ENCODE results near the gene GAR1. TPM values are rescaled to one million over a fixed set of nuclear protein-coding genes. Genes with fewer than 3 reads are reported as not detected.

The GAR1 gene
- total RNA-seq, 1 experiment from 2014 or later = 30.8 TPM

DNA sequence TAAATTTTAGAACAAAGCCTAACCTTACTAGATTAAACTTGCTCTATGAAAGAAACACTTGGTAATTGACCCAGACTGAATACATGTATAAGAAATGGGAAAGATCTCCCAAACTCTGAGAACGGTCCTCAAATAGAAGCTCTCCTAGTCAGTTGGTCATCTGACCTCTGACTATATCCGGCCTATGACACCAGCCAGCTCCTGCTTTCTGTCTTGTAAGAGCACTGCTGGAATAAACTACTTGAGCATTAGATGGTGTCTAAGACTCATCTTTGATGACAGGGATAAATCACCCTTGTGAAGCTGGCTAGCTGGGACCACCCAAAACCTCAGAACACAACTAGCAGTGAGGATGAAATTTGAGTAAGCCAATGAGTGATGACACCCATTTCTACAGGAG, 56.5 kb downstream of the GAR1 start:
- ChIA-PET POLR2A (no interaction called here), CTCF (no interaction called here)
- Histone ChIP-seq H3K27me3 (replicated peaks; ENCODE audit: control insufficient read depth, insufficient read depth, low read length) (no peaks in the 10 kb centered on the region), H3K4me1 (no peaks in the 10 kb centered on the region), H3K36me3 (ENCODE audit: control insufficient read depth, insufficient read depth, low read length) (no peaks in the 10 kb centered on the region), H3K9me3 (no peaks in the 10 kb centered on the region), H3K4me3 (ENCODE audit: low read depth, low read length) (no peak overlapping the region)
- Mint-ChIP-seq H3K36me3 (ENCODE audit: insufficient read depth, unreplicated experiment) (no peaks in the 10 kb centered on the region), H3K4me1 (ENCODE audit: low read depth, unreplicated experiment) (no peaks in the 10 kb centered on the region), H3K27me3 (ENCODE audit: insufficient read depth, unreplicated experiment) (no peaks in the 10 kb centered on the region), H3K9me3 (ENCODE audit: unreplicated experiment) (no peaks in the 10 kb centered on the region), H3K27ac (ENCODE audit: unreplicated experiment) (no peak overlapping the region), H3K4me3 (ENCODE audit: unreplicated experiment) (no peak overlapping the region)
- BruUV-seq (replicated peaks) = no TSS peak
- no peak for TF ChIP-seq CTCF (IDR thresholded peaks at IDR 0.05; ENCODE audit: insufficient read depth in 1 of 2, low read depth in 1 of 2, low read length in 1 of 2, severe bottlenecking in 1 of 2, unreplicated experiment in 1 of 2)
- intact Hi-C loops (cut with micrococcal nuclease; ENCODE audit: unreplicated experiment) = no loop called here
- no peak for DNase-seq

GRCh38 chr4:109872950-109873656, 57.5 kb downstream of the GAR1 start:
- no peak overlapping the region for H3K27ac Mint-ChIP-seq (ENCODE audit: unreplicated experiment)
- no peak for TF ChIP-seq CTCF (IDR thresholded peaks at IDR 0.05; ENCODE audit: insufficient read depth in 1 of 2, low read depth in 1 of 2, low read length in 1 of 2, severe bottlenecking in 1 of 2, unreplicated experiment in 1 of 2)
- intact Hi-C loops (cut with micrococcal nuclease; ENCODE audit: unreplicated experiment) = no loop called here
- no peaks in the 10 kb centered on the region for H3K36me3 Mint-ChIP-seq (ENCODE audit: insufficient read depth, unreplicated experiment)
- ChIA-PET CTCF (no interaction called here), POLR2A (no interaction called here)
- DNase-seq = no peak
- Histone ChIP-seq H3K4me3 (ENCODE audit: low read depth, low read length) (no peak overlapping the region), H3K27me3 (replicated peaks; ENCODE audit: control insufficient read depth, insufficient read depth, low read length) (no peaks in the 10 kb centered on the region), H3K4me1 (no peaks in the 10 kb centered on the region), H3K9me3 (no peaks in the 10 kb centered on the region), H3K36me3 (ENCODE audit: control insufficient read depth, insufficient read depth, low read length) (no peaks in the 10 kb centered on the region)
- no peak overlapping the region for H3K4me3 Mint-ChIP-seq (ENCODE audit: unreplicated experiment)
- no peaks in the 10 kb centered on the region for H3K4me1 Mint-ChIP-seq (ENCODE audit: low read depth, unreplicated experiment)
- no peaks in the 10 kb centered on the region for H3K9me3 Mint-ChIP-seq (ENCODE audit: unreplicated experiment)
- H3K27me3 Mint-ChIP-seq (ENCODE audit: insufficient read depth, unreplicated experiment) = peaks cover 3% of the 10 kb centered on the region
- no TSS peak for BruUV-seq (replicated peaks)

GRCh38 chr4:109873791-109874514, 58.4 kb downstream of the GAR1 start:
- no peak for DNase-seq
- no TSS peak for BruUV-seq (replicated peaks)
- Mint-ChIP-seq H3K4me3 (ENCODE audit: unreplicated experiment) (no peak overlapping the region), H3K36me3 (ENCODE audit: insufficient read depth, unreplicated experiment) (no peaks in the 10 kb centered on the region), H3K27ac (ENCODE audit: unreplicated experiment) (no peak overlapping the region), H3K27me3 (ENCODE audit: insufficient read depth, unreplicated experiment) (peaks cover 4% of the 10 kb centered on the region), H3K9me3 (ENCODE audit: unreplicated experiment) (no peaks in the 10 kb centered on the region), H3K4me1 (ENCODE audit: low read depth, unreplicated experiment) (no peaks in the 10 kb centered on the region)
- no peaks in the 10 kb centered on the region for H3K36me3 ChIP-seq (ENCODE audit: control insufficient read depth, insufficient read depth, low read length)
- CTCF ChIA-PET = no interaction called here
- no peaks in the 10 kb centered on the region for H3K9me3 ChIP-seq
- intact Hi-C loops (cut with micrococcal nuclease; ENCODE audit: unreplicated experiment) = no loop called here
- no peak overlapping the region for H3K4me3 ChIP-seq (ENCODE audit: low read depth, low read length)
- POLR2A ChIA-PET = no interaction called here
- no peaks in the 10 kb centered on the region for H3K4me1 ChIP-seq
- no peak for TF ChIP-seq CTCF (IDR thresholded peaks at IDR 0.05; ENCODE audit: insufficient read depth in 1 of 2, low read depth in 1 of 2, low read length in 1 of 2, severe bottlenecking in 1 of 2, unreplicated experiment in 1 of 2)
- H3K27me3 ChIP-seq (replicated peaks; ENCODE audit: control insufficient read depth, insufficient read depth, low read length) = no peaks in the 10 kb centered on the region

Other genes with a start within 250 kb of the GAR1 start
- gene CASP6, start 112.3 kb upstream of the GAR1 start, total RNA-seq (2022) = 35.9 and 36.7 TPM in 2 replicates
- gene PLA2G12A, start 85.7 kb upstream of the GAR1 start, total RNA-seq (2022) = 34.1 and 47.8 TPM in 2 replicates
- gene CFI, start 13.8 kb upstream of the GAR1 start, total RNA-seq (2022) = 0.19 TPM in 1 of 2 replicates, not detected in the other
- gene RRH, start 12.2 kb downstream of the GAR1 start, total RNA-seq (2022) = 0.34 and 0.37 TPM in 2 replicates
- gene LRIT3, start 32.3 kb downstream of the GAR1 start, total RNA-seq (2022) = 0.34 and 0.35 TPM in 2 replicates
- 0.25 and 0.37 TPM in 2 replicates for gene EGF, start 97.1 kb downstream of the GAR1 start, total RNA-seq (2022)